GM12875 (cell line): ENCODE measurements around the gene ZNF837.

Source experiments
- H3K4me3 ChIP-seq: one replicate; pipeline ENCODE4 v1.5.1; 2011; ENCODE audit warnings: low read depth, low read length, control low read depth
- TF ChIP-seq, protein P1 (sequence below): IDR thresholded peaks from 2 replicates; pipeline ENCODE4 v1.5.1; 2011; ENCODE audit warnings: low read depth, mild to moderate bottlenecking, control low read depth, inconsistent platforms, low read length, moderate library complexity, borderline replicate concordance; ENCODE audit not compliant: insufficient read depth

ZNF837 gene

GRCh38 chr19:58355908-58356765, 24.7 kb downstream of the ZNF837 start:
- no peak overlapping the region for H3K4me3 ChIP-seq
- TF ChIP-seq, protein P1, sequence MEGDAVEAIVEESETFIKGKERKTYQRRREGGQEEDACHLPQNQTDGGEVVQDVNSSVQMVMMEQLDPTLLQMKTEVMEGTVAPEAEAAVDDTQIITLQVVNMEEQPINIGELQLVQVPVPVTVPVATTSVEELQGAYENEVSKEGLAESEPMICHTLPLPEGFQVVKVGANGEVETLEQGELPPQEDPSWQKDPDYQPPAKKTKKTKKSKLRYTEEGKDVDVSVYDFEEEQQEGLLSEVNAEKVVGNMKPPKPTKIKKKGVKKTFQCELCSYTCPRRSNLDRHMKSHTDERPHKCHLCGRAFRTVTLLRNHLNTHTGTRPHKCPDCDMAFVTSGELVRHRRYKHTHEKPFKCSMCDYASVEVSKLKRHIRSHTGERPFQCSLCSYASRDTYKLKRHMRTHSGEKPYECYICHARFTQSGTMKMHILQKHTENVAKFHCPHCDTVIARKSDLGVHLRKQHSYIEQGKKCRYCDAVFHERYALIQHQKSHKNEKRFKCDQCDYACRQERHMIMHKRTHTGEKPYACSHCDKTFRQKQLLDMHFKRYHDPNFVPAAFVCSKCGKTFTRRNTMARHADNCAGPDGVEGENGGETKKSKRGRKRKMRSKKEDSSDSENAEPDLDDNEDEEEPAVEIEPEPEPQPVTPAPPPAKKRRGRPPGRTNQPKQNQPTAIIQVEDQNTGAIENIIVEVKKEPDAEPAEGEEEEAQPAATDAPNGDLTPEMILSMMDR: no peak

GRCh38 chr19:58355215-58355796, 25.5 kb downstream of the ZNF837 start:
- TF ChIP-seq, protein P1: no peak
- H3K4me3 ChIP-seq: no peak overlapping the region

DNA sequence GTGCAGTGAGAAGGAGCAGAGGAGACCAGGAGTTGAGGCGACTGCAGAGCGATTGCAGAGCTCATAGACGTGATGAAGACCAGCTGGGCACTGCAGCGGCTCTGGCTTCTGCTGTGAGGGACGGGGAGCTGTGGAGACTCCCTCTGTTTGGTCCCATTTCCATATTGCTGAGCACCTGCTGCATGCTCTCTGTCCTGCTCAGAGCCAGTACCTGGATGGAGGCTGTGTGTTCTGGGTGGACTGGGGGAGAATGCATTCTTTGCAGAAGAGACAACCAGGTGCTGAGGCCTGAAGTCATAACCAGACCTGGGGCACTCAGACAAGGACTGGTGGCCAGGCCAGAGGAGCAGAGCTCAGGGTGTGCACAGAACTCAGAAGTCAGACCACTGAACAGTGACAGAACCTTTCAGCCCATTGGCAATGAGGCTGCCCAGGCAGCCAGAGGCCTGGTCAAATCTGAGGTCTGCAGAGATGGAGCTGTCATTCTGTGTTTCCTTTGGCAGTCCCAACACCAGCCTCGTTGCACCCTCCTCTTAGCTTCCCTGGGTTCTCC, 26.3 kb downstream of the ZNF837 start:
- H3K4me3 ChIP-seq: no peak overlapping the region
- TF ChIP-seq, protein P1: no peak

- H3K4me3 ChIP-seq: no peak overlapping the region
- TF ChIP-seq, protein P1: no peak
Measured at GRCh38 chr19:58353717-58354477, 26.9 kb downstream of the ZNF837 start.

DNA sequence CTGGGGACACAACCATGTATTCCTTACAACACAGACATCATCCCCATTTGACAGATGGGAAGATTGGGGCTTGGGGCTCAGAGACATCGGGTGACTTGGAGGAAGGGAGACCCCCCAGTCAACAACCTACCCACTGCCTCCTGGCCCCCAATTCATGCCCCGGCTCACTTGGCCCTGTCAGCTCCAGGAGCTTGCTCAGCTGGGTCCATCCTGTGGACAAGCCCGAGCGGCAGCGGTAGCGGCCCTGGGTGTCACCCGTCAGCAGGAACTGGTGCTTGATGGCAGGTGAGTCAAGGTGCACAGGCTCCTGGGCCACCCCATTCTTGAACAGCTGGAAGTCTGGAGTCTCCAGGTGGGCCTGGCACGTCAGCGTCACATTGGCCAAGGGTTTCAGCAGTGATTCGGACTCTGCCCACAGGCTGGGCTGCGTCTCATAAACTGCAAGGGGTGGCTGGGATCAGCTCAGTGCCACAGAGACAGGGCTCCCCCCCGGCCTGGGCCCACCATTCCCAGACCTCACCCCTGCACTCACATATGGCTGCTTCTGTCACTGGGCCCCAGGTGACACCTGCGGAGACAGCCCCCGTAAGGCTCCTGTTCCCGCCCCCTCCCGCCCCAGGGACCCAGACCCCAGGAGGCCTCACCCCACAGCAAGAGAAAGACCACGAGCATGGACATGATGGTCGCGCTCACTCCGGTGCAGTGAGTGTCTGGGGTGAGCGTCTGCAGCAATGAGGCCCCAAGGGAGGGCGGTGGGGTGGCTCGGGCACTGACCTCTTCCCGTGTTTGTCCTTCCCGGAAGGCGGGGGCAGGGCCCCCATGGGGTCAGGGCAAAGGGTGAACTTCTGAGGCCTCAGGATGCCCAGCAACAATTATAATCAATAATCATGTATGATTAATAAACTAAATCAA, 27.8 kb downstream of the ZNF837 start, which contains the start of gene A1BG:
TSS of gene A1BG (minus strand) at position 733 of the 912 bp plus-strand sequence. CDS start at position 678, 55 bp downstream.
- TF ChIP-seq, protein P1: no peak
- H3K4me3 ChIP-seq: no peak within 1 kb of the TSS
